Tibial artery (tissue), 4 donors: Measurements from ENCODE around the gene CSAD.
A peak's percentile ranks its signal among the peaks of the same experiment; 100 is the strongest.
"Not testable (repeated sequence)": the region's sequence is repeated elsewhere in the genome, so short reads cannot be mapped to it uniquely, and the experiment has no call there.

ENCODE experiments used
- DNase-seq, 2 donors: peaks; one replicate each; pipeline ENCODE4 v3.0.0-alpha.2; 2019
- H3K27ac ChIP-seq, 2 donors: fragments of 200-600 bp; sonication (generic) in 1 of 2; 1 replicate in 1 of 2; 2 replicates in 1 of 2; pipeline ENCODE4 v1.5.1; 2018 to 2019; ENCODE audit warnings: mild to moderate bottlenecking in 1 of 2
- H3K27me3 ChIP-seq, 2 donors: fragments of 200-600 bp; sonication (generic) in 1 of 2; one replicate each; pipeline versions ENCODE4 v1.5.1 to v1.6.0; 2016 to 2019
- H3K36me3 ChIP-seq, 3 donors: fragments of 200-600 bp; sonication (generic) in 2 of 3; one replicate each; pipeline ENCODE4 v1.5.1; 2016 to 2019; ENCODE audit warnings: mild to moderate bottlenecking in 2 of 3
- H3K4me1 ChIP-seq, 4 donors: fragments of 200-600 bp; sonication (generic) in 2 of 4; 1 replicate in 3 of 4; 2 replicates in 1 of 4; pipeline ENCODE4 v1.5.1; 2016 to 2019
- H3K4me3 ChIP-seq, 2 donors: fragments of 200-600 bp; sonication (generic) in 1 of 2; 1 replicate in 1 of 2; 2 replicates in 1 of 2; pipeline ENCODE4 v1.5.1; 2018 to 2019; ENCODE audit warnings: mild to moderate bottlenecking in 2 of 2
- H3K9me3 ChIP-seq, 3 donors: fragments of 200-600 bp; sonication (generic) in 1 of 3; one replicate each; pipeline ENCODE4 v1.5.1; 2016 to 2019
- intact Hi-C: fragments of 100-400 bp; cut with DNase I; formaldehyde crosslinking; loops from one replicate; pipeline ENCODE4 v1.15.0; 2023; ENCODE audit warnings: low total_unique reads
- TF ChIP-seq, protein P1 (sequence below), 2 experiments: fragments of 200-600 bp in 1 of 2; fragments of 450-650 bp in 1 of 2; IDR thresholded peaks; one replicate each; pipeline ENCODE4 v1.5.1; 2017 to 2019; ENCODE audit warnings: antibody characterized with exemption in 2 of 2, mild to moderate bottlenecking in 1 of 2, moderate library complexity in 1 of 2

The CSAD gene

DNA sequence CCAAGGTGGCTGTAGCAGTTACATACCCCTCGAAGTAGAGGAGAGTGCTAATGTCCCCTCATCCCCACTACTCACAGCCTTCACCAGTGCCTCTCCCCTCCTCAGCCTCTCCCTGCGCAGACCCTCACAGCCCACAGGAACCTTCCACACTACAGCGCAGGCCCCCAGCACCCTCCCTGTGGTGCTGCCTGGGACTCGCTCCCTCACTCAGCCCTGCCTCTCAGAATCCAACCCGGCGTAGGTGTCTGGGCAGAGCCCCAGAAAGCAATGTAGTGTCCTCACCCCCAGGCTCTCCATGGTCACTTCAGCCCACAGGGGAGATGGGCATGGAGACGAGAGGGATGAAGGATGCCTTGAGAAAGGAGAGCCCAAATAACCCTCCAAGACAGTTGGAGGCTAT lies 11.1 kb downstream of the CSAD start:
- intact Hi-C loops: no loop called here
- H3K36me3 ChIP-seq: peaks cover 27 to 76% (median 38%) of the 10 kb centered on the region in 3 donors
- H3K27me3 ChIP-seq: no peaks in the 10 kb centered on the region
- TF ChIP-seq, protein P1, sequence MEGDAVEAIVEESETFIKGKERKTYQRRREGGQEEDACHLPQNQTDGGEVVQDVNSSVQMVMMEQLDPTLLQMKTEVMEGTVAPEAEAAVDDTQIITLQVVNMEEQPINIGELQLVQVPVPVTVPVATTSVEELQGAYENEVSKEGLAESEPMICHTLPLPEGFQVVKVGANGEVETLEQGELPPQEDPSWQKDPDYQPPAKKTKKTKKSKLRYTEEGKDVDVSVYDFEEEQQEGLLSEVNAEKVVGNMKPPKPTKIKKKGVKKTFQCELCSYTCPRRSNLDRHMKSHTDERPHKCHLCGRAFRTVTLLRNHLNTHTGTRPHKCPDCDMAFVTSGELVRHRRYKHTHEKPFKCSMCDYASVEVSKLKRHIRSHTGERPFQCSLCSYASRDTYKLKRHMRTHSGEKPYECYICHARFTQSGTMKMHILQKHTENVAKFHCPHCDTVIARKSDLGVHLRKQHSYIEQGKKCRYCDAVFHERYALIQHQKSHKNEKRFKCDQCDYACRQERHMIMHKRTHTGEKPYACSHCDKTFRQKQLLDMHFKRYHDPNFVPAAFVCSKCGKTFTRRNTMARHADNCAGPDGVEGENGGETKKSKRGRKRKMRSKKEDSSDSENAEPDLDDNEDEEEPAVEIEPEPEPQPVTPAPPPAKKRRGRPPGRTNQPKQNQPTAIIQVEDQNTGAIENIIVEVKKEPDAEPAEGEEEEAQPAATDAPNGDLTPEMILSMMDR (IDR thresholded peaks at IDR 0.05): no peak
- no peak overlapping the region for H3K4me3 ChIP-seq
- no peaks in the 10 kb centered on the region for H3K9me3 ChIP-seq
- H3K27ac ChIP-seq: no peak overlapping the region
- no peak for DNase-seq
- peaks cover 0 to 14% (median 0%) of the 10 kb centered on the region in 4 donors for H3K4me1 ChIP-seq

DNA sequence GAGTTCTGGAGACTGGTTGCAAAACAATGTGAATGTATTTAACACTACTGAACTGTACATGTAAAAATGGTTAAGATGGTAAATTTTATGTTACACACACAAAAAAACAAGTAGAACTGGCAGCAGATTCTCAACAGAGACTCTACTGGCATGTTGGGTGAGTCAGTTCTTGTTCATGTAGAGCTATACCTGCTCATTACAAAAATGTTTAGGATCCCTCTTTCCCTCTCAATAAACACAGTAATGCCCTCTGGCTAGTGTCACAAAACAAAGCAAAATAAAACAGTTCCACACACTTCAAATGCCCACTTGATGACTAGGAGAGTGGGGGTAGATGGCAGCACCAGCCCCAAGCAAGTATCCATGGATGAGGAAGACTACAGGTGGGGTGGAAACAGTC lies 13.9 kb downstream of the CSAD start:
- TF ChIP-seq, protein P1 (IDR thresholded peaks at IDR 0.05): no peak
- Histone ChIP-seq H3K27me3 (no peaks in the 10 kb centered on the region), H3K36me3 (peaks cover 23 to 62% (median 32%) of the 10 kb centered on the region in 3 donors), H3K9me3 (no peaks in the 10 kb centered on the region), H3K4me1 (peaks cover 0 to 7% (median 0%) of the 10 kb centered on the region in 4 donors), H3K4me3 (no peak overlapping the region), H3K27ac (no peak overlapping the region)
- intact Hi-C loops: no loop called here
- DNase-seq: no peak

DNA sequence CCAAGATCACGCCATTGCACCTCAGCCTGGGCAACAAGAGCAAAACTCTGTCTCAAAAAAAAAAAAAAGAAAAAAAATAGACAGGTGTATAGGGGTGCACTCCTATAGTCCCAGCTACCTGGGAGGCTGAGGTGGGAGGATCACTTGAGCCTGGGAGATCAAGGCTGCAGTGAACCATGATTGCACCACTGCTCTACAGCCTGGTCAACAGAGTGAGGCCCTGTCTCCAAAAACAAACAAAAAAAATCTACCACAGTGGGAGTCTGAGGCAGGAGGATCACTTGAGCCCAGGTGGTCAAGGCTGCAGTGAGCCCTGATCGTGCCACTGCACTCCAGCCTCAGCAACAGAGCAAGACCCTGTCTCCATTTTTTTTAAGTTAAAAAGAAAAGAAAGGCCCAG lies 17.7 kb downstream of the CSAD start:
- H3K4me3 ChIP-seq, H3K27ac ChIP-seq, DNase-seq, H3K27me3 ChIP-seq, H3K9me3 ChIP-seq, intact Hi-C loops: not testable (repeated sequence)
- peaks cover 0 to 20% (median 17%) of the 10 kb centered on the region in 4 donors for H3K4me1 ChIP-seq
- H3K36me3 ChIP-seq: peaks cover 0 to 43% (median 9%) of the 10 kb centered on the region in 3 donors

DNA sequence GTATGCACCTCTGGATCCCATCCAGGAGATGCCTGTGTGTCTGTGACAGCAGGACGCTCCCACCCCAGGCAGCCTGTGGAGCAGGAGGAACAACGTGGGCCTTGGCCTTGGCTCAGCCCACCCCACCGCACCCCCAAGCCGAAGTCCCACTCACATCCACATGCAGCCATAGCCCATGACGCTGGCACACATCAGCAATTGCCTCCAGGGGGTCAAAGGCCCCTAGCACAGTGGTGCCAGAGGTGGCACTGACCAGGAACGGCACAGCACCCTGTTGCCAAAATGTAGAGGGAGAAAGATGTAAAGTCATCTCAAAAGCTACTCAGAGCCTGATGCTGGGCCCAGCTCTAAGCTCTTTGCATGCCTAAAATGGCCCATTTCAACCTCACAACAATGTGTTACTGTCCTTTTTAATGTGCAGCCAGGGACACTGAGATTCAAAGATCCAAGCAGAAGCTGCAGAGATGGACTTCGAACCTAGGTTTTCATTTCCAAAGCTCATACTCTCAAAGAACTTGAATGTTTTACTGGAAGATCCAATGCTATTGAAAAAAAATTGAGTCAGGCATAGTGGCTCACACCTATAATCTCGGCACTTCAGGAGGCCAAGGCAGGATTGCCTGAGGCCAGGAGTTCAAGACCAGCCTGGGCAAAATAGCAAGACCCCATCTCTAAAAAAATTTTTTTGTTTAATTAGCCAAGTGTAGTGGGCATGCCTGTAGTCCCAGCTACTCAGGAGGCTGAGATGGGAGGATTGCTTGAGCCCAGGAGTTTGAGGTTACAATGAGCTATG lies 19.4 kb downstream of the CSAD start:
- intact Hi-C loops: no loop called here
- Histone ChIP-seq H3K27ac (no peak overlapping the region), H3K36me3 (peaks cover 0 to 27% (median under 1%) of the 10 kb centered on the region in 3 donors), H3K4me3 (no peak overlapping the region), H3K27me3 (no peaks in the 10 kb centered on the region), H3K4me1 (peaks cover 0 to 37% (median 27%) of the 10 kb centered on the region in 4 donors), H3K9me3 (no peaks in the 10 kb centered on the region)
- DNase-seq: no peak
- TF ChIP-seq, protein P1 (IDR thresholded peaks at IDR 0.05): no peak

DNA sequence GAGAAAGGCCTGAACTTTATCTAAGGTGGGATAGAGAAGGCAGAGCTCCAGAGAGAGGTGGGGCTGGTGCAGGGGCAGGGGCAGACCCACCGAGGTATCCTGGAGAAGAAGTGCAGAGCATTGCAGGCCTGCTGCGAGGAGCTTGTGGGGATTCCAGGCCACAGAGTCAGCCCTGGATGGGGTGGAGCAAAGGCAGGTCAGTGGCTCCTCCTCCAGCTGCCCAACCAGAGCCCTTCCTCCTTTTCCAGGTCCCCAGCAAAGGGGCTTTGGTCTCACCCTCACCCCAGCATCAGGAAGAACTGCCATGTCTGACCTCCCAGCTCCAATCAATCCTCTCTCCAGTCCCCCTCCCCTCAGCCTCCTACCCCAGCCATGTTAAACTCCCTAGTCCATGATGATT lies 20.1 kb downstream of the CSAD start:
- no peak overlapping the region for H3K4me3 ChIP-seq
- peaks cover 0 to 42% (median 31%) of the 10 kb centered on the region in 4 donors for H3K4me1 ChIP-seq
- peaks cover 0 to 21% (median 0%) of the 10 kb centered on the region in 3 donors for H3K36me3 ChIP-seq
- no peaks in the 10 kb centered on the region for H3K27me3 ChIP-seq
- no peak for DNase-seq
- H3K9me3 ChIP-seq: no peaks in the 10 kb centered on the region
- TF ChIP-seq, protein P1 (IDR thresholded peaks at IDR 0.05): no peak
- H3K27ac ChIP-seq: peak overlapping the region in 1 of 2 donors; percentile 84
- intact Hi-C loops: no loop called here

DNA sequence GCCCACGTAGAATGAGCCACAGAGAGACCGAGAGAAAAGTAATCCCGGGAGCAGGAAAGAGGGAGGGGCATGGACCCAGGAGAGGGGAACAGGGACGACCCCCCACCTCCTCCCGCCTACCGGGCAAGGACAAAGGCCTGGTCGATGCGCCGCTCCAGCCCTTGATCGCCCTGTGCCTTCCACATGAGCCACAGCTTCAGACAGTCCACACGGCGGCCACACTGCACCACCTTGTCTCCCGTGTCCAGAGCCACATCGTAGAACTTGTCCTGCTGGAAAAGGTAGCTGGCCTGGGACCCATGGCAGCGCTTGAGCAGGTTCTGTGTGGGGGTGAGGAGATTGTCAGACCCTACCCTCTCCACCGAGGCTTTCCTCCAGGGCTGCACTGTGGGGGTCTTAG lies 20.7 kb downstream of the CSAD start:
- peaks cover 0 to 49% (median 31%) of the 10 kb centered on the region in 4 donors for H3K4me1 ChIP-seq
- no peaks in the 10 kb centered on the region for H3K9me3 ChIP-seq
- no peak overlapping the region for H3K4me3 ChIP-seq
- H3K36me3 ChIP-seq: peaks cover 0 to 19% (median 0%) of the 10 kb centered on the region in 3 donors
- intact Hi-C loops: loop anchor here (5.0 kb wide), 2 partner anchors 37 to 83 kb away; partner anchors contain the start of gene SPRYD3
- no peak for DNase-seq
- TF ChIP-seq, protein P1 (IDR thresholded peaks at IDR 0.05): no peak
- H3K27me3 ChIP-seq: no peaks in the 10 kb centered on the region
- H3K27ac ChIP-seq: peak overlapping the region; percentile 84 to 90
